NCI-H1105 (cell line): ENCODE measurements around the gene FAM3A.

ENCODE experiments used
- DNase-seq: peaks from one replicate; lab custom pipeline; 2025; lab: John Stamatoyannopoulos, UW

The FAM3A gene

GRCh38 chrX:154478728-154479622 is 37.1 kb downstream of the FAM3A start, which contains the start of gene LAGE3:
Gene LAGE3, minus strand, starts transcription at chrX:154479281. Its CDS starts 366 bp downstream, at chrX:154478915.
- peak; percentile 88 for DNase-seq

GRCh38 chrX:154477891-154478477 is 38.0 kb downstream of the FAM3A start:
- no peak for DNase-seq

DNA sequence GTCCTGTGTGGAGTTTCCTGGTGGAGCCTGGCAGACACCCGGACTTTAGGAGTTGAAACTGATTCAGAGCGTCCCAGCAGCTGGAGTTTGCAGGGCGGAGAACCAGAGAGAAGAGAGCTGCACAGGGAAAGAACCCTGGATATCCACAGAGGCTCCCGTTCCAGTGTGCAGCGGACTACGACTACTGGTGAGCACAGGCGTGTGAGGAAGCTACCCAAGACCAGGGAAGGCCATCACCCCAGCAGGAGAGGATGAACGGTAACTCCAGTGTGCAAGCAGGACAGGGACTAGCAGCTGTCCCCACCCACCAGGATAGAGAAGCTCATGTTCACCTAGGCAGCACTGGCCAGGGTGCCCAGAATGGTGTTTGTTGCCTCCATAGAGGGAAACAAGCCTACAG is 39.2 kb downstream of the FAM3A start:
- no peak for DNase-seq

- no peak for DNase-seq
These were observed 42.3 kb downstream of the FAM3A start for GRCh38 chrX:154473683-154474082.

DNA sequence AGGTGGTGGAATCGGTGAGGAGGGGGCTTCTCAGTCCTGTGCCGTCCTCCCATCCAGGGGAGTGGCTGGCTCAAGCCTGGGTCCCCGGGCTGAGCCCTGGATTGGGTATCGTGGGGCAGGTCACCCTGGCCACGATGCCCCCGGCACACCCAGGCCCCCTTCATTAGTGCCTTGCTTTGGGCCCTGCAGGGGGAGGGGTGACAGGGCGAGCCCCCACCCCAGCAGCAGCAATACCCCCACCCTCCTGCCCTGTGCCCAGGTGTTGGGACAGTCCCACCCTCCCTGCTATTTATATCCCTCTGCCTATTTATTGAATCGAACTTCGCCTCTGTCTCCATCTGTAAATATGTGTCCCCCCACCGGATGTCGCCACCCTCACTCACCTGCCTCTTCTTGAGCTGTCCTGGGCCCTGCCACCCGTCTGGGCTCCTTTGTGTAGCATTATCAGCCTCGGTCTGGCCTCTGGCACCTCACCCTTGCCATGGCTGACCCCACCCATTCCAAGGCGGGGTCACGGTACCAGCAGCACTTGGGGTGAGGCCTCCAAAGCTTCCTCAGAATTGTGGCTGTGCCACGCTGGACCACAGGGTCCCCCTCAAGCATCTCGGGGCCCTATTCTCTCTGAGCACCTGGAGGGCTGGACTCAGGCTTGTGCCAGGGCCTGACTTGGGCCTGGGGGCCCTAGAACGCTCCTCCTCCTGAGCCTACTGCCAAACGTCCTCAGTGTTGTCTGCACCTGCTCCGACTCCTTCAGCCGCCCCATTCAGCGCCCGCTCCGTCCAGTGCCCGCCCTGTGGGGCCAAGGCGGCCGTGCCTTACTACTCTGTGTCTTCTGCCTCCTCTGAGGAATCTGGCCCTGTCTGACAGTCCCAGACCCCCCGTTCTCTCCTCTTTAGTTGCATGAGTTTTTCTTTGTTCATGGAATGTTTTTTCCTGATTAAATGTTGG is 43.1 kb downstream of the FAM3A start:
- DNase-seq, result no peak

GRCh38 chrX:154471839-154472684 is 44.0 kb downstream of the FAM3A start:
- DNase-seq, result no peak

DNA sequence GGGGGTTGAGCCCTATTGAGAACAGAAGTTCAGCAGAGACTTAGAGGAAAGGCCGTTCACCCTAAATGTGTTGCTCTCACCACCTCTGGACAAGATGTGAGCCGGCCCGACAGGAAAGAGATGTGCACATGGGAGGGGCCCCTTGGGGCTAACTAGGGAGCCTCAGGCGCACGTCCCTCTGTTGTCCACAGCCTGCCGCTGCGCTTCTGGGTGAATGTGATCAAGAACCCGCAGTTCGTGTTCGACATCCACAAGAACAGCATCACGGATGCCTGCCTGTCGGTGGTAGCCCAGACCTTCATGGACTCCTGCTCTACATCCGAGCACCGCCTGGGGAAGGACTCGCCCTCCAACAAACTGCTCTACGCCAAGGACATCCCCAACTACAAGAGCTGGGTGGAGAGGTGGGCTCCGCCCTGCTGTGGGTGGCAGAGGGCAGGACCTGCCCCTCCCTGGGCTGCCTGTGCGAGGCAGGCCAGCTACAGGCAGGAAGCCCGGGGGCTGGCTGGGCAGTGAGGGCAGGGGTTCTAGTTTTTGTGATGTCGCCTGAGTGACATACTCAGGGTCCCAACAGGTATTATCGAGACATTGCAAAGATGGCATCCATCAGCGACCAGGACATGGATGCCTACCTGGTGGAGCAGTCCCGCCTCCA is 45.0 kb downstream of the FAM3A start:
- no peak for DNase-seq

DNA sequence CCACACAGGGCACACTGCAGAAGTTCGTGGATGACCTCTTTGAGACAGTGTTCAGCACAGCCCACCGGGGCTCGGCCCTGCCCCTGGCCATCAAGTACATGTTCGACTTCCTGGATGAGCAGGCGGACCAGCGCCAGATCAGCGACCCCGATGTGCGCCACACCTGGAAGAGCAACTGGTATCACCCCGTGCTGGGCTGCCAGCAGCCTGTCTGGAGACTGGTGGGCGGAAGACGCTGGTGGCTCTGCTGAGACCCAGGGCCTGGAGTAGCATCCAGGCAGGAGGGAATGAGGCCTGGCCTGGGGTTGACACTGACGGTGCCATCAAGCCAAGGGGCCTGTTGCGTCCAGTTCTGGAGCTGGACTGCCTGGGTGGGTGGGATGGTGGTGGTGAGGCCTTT is 45.6 kb downstream of the FAM3A start:
- no peak for DNase-seq

DNA sequence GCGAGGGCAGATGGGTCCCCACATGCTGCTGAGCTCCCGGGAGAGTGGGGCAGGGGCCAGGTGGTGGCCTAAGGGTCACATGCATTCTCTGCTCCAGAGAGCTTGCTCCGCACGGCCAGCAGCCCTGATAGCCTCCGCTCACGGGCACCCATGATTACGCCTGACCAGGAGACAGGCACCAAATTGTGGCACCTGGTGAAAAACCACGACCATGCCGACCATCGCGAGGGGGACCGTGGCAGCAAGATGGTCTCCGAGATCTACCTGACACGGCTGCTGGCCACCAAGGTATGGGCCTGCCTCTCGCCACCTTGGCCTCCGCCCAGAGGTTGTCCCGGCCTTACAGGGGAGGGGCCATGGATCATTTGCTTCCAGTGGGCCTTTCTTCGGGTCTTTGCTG is 46.2 kb downstream of the FAM3A start:
- DNase-seq, result no peak

DNA sequence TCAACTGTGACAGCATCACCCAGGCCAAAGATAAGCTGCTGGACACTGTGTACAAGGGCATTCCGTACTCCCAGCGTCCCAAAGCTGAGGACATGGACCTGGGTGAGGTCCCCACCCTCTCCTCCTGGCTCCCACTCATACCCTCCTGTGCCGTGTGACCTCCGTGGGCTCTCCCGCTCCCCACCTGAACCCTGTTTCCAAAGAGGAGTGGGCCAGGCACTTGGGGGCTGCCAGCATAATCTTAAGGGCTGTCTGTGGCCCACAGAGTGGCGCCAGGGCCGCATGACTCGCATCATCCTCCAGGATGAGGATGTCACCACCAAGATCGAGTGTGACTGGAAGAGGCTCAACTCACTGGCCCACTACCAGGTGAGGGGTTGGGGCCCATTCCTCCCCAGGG is 46.9 kb downstream of the FAM3A start:
- no peak for DNase-seq

DNA sequence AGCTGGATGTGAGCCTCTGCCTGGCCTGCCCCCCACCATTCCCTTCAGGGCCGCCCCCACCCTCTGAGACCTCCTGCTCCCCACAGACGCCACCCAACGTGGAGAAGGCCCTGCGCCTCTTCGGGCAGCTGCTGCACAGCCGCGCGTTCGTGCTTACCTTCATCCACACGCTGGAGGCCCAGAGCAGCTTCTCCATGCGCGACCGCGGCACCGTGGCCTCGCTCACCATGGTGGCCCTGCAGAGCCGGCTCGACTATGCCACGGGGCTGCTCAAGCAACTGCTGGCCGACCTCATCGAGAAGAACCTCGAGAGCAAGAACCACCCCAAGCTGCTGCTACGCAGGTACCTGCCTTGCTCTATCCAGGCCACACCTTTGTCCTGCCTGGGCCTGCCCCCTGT is 47.8 kb downstream of the FAM3A start:
- no peak for DNase-seq

GRCh38 chrX:154467556-154467955 is 48.5 kb downstream of the FAM3A start:
- DNase-seq, result no peak

GRCh38 chrX:154466907-154467306 is 49.1 kb downstream of the FAM3A start:
- DNase-seq, result no peak

- DNase-seq, result no peak
These were observed 50.0 kb downstream of the FAM3A start for GRCh38 chrX:154466036-154466435.

DNA sequence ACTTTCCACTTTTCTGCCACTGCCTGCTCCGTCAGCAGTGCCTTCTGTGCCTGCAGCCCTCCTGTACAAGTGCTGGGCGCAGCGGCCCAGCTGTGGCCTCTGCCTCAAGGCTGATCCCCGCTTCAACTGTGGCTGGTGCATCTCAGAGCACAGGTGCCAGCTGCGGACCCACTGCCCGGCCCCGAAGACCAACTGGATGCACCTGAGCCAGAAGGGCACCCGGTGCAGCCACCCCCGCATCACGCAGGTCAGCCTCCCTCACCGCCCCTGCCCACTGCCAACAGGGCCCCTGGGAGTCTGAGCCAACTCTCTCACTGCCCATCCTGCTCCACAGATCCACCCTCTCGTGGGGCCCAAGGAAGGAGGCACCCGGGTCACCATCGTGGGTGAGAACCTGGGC is 50.4 kb downstream of the FAM3A start:
- DNase-seq, result no peak

- DNase-seq, result no peak
These were observed 51.1 kb downstream of the FAM3A start for GRCh38 chrX:154464806-154465365.

DNA sequence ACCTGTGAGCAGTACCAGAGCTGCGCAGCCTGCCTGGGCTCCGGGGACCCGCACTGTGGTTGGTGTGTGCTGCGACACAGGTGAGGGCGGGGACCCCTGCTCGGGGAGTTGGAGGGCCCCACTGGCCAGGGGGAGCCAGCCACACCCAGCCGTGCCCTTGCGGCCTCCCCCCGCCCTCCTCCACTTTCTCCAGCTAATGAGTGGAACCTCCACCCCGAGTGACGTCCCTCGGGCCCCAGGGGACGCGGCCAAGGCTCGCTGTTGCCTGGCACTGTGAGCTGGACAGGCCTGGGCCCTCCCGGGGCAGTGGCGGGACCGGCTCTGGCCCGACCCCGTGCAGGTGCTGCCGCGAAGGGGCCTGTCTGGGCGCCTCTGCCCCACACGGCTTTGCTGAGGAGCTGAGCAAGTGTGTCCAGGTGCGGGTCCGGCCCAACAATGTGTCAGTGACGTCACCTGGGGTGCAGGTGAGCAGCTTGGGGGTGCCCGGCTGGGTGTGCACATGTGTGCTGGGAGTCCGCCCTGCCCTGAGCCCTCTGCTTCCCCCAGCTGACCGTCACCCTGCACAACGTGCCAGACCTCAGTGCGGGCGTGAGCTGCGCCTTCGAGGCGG is 52.3 kb downstream of the FAM3A start:
- no peak for DNase-seq

DNA sequence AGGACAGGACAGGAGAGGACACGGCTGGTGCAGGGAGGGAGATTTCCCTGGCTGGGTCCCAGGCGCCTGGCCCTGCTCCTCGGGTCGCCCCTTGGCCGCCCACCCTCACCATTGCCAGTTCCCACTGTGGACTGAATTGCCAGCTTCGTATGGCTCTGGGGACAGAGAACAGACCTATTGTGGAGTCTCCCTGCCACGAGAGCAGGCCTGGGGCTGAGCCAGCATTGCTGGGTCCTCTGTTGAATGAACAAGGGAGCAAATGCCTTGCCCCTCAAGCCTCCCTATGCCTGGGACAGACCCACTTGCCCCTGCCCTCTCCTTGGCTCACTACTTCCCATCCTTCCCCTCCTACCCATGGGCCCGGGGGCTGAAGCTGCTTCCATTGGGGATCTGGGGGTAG is 53.6 kb downstream of the FAM3A start:
- no peak for DNase-seq

DNA sequence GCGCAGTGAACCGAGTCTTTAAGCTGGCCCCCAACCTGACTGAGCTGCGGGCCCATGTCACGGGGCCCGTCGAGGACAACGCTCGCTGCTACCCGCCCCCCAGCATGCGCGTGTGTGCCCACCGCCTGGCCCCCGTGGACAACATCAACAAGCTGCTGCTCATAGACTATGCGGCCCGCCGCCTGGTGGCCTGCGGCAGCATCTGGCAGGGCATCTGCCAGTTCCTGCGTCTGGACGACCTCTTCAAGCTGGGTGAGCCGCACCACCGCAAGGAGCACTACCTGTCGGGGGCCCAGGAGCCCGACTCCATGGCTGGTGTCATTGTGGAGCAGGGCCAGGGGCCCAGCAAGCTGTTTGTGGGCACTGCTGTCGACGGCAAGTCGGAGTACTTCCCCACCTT is 55.7 kb downstream of the FAM3A start:
- DNase-seq, result no peak

DNA sequence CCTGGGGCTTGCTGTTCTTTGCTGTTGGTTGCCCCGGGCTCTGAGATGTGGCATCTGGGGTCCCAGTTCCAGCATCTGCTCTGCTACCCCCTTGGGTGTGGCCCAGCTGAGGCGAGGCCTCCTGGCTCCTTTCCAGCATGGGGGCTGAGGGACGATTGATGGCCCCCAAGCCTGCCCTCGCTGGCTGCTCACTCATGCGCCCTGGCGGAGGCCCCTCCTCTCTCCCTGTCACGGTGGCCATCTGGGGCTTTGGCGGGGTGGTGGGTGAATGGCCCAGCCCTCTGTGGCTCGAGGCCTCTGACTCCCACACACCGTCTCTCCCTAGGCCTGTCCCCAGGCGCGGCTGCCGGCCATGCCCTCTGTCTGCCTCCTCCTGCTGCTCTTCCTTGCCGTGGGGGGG is 56.2 kb downstream of the FAM3A start:
- DNase-seq, result no peak
